ENCODE data around the gene TFB1M. TPM values are rescaled to one million over a fixed set of nuclear protein-coding genes. Genes with fewer than 3 reads are reported as not detected.
A peak's percentile ranks its signal among the peaks of the same experiment; 100 is the strongest.

The TFB1M gene
- total RNA-seq, 1 experiment from 2014 or later = 19.5 TPM

GRCh38 chr6:155311086-155311485, 3.2 kb downstream of the TFB1M start:
- Histone ChIP-seq H3K4me3 (no peak overlapping the region), H3K36me3 (ENCODE audit: low read depth) (peaks cover 34% of the 10 kb centered on the region; the same call in 1 of the 2 replicates), H3K4me2 (no peak overlapping the region), H3K9me2 (ENCODE audit: insufficient read depth) (no peaks in the 10 kb centered on the region), H3F3A (ENCODE audit: insufficient read depth, low read depth) (peaks cover 10% of the 10 kb centered on the region; the same call in 1 of the 2 replicates), H3K4me1 (replicated peaks; ENCODE audit: insufficient read depth) (peaks cover 25% of the 10 kb centered on the region), H2AFZ (no peak overlapping the region), H3K27ac (peak overlapping the region; percentile 18; the same call in 1 of the 2 replicates), H3K27me3 (ENCODE audit: insufficient read depth, low read depth) (no peaks in the 10 kb centered on the region), H4K20me1 (ENCODE audit: insufficient read depth) (peaks cover 3% of the 10 kb centered on the region; the same call in 1 of the 2 replicates), H3K79me2 (ENCODE audit: low read depth) (peaks cover 29% of the 10 kb centered on the region), H3K9me3 (ENCODE audit: insufficient read depth, low read depth) (no peaks in the 10 kb centered on the region)
- CTCF ChIA-PET = no interaction called here
- DNase-seq = no peak
- POLR2A ChIA-PET (ENCODE audit: unreplicated experiment) = interaction anchor here (0.6 kb wide), 1 partner anchor 29 kb away, joined by 3 read pairs; no protein-coding TSS in a partner anchor
- TF ChIP-seq, protein P1, sequence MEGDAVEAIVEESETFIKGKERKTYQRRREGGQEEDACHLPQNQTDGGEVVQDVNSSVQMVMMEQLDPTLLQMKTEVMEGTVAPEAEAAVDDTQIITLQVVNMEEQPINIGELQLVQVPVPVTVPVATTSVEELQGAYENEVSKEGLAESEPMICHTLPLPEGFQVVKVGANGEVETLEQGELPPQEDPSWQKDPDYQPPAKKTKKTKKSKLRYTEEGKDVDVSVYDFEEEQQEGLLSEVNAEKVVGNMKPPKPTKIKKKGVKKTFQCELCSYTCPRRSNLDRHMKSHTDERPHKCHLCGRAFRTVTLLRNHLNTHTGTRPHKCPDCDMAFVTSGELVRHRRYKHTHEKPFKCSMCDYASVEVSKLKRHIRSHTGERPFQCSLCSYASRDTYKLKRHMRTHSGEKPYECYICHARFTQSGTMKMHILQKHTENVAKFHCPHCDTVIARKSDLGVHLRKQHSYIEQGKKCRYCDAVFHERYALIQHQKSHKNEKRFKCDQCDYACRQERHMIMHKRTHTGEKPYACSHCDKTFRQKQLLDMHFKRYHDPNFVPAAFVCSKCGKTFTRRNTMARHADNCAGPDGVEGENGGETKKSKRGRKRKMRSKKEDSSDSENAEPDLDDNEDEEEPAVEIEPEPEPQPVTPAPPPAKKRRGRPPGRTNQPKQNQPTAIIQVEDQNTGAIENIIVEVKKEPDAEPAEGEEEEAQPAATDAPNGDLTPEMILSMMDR (conservative IDR thresholded peaks at IDR 0.05) = no peak
- no peak for TF ChIP-seq EZH2 (IDR thresholded peaks at IDR 0.05; ENCODE audit: low read depth)
- intact Hi-C loops (cut with micrococcal nuclease; ENCODE audit: unreplicated experiment) = loop anchor here (5.0 to 10.0 kb wide), 2 partner anchors 124 to 636 kb away; no protein-coding TSS in a partner anchor
- BruUV-seq (replicated peaks) = no TSS peak

- H3K9me2 ChIP-seq (ENCODE audit: insufficient read depth) = no peaks in the 10 kb centered on the region
- peaks cover 20% of the 10 kb centered on the region for H3K4me1 ChIP-seq (replicated peaks; ENCODE audit: insufficient read depth)
- H3K79me2 ChIP-seq (ENCODE audit: low read depth) = peaks cover 31% of the 10 kb centered on the region
- H3K27ac ChIP-seq = peak overlapping the region; percentile 18; the same call in 1 of the 2 replicates
- intact Hi-C loops (cut with micrococcal nuclease; ENCODE audit: unreplicated experiment) = loop anchor here (5.0 to 10.0 kb wide), 2 partner anchors 123 to 636 kb away; no protein-coding TSS in a partner anchor
- no peak overlapping the region for H2AFZ ChIP-seq
- H4K20me1 ChIP-seq (ENCODE audit: insufficient read depth) = peaks cover 3% of the 10 kb centered on the region; the same call in 1 of the 2 replicates
- no peak overlapping the region for H3K4me2 ChIP-seq
- H3F3A ChIP-seq (ENCODE audit: insufficient read depth, low read depth) = peaks cover 10% of the 10 kb centered on the region; the same call in 1 of the 2 replicates
- no peaks in the 10 kb centered on the region for H3K9me3 ChIP-seq (ENCODE audit: insufficient read depth, low read depth)
- no TSS peak for BruUV-seq (replicated peaks)
- TF ChIP-seq, protein P1 (conservative IDR thresholded peaks at IDR 0.05) = no peak
- TF ChIP-seq EZH2 (IDR thresholded peaks at IDR 0.05; ENCODE audit: low read depth) = no peak
- DNase-seq = no peak
- no peak overlapping the region for H3K4me3 ChIP-seq
- peaks cover 38% of the 10 kb centered on the region for H3K36me3 ChIP-seq (ENCODE audit: low read depth)
- ChIA-PET CTCF (no interaction called here), POLR2A (ENCODE audit: unreplicated experiment) (no interaction called here)
- H3K27me3 ChIP-seq (ENCODE audit: insufficient read depth, low read depth) = no peaks in the 10 kb centered on the region
Measured at GRCh38 chr6:155310596-155310995, 3.7 kb downstream of the TFB1M start.

GRCh38 chr6:155309150-155309549, 5.1 kb downstream of the TFB1M start:
- H3K36me3 ChIP-seq (ENCODE audit: low read depth) = peaks cover 38% of the 10 kb centered on the region
- CTCF ChIA-PET = no interaction called here
- H2AFZ ChIP-seq = no peak overlapping the region

More at GRCh38 chr6:155309150-155309549, 5.1 kb downstream of the TFB1M start:
- peaks cover 3% of the 10 kb centered on the region; the same call in 1 of the 2 replicates for H4K20me1 ChIP-seq (ENCODE audit: insufficient read depth)
- POLR2A ChIA-PET (ENCODE audit: unreplicated experiment) = no interaction called here
- no peak overlapping the region for H3K4me2 ChIP-seq
- H3K4me1 ChIP-seq (replicated peaks; ENCODE audit: insufficient read depth) = peaks cover 18% of the 10 kb centered on the region
- H3K27me3 ChIP-seq (ENCODE audit: insufficient read depth, low read depth) = no peaks in the 10 kb centered on the region
- no peak for DNase-seq
- H3K4me3 ChIP-seq = no peak overlapping the region
- intact Hi-C loops (cut with micrococcal nuclease; ENCODE audit: unreplicated experiment) = no loop called here
- no peaks in the 10 kb centered on the region for H3K9me3 ChIP-seq (ENCODE audit: insufficient read depth, low read depth)
- H3K9me2 ChIP-seq (ENCODE audit: insufficient read depth) = no peaks in the 10 kb centered on the region
- no TSS peak for BruUV-seq (replicated peaks)
- no peak overlapping the region for H3K27ac ChIP-seq
- no peaks in the 10 kb centered on the region for H3F3A ChIP-seq (ENCODE audit: insufficient read depth, low read depth)
- TF ChIP-seq EZH2 (IDR thresholded peaks at IDR 0.05; ENCODE audit: low read depth) = no peak
- TF ChIP-seq, protein P1 (conservative IDR thresholded peaks at IDR 0.05) = no peak
- H3K79me2 ChIP-seq (ENCODE audit: low read depth) = peaks cover 31% of the 10 kb centered on the region
